Keratinocyte (primary cell): ENCODE measurements around the gene JOSD1. TPM values are rescaled to one million over a fixed set of nuclear protein-coding genes. Genes with fewer than 3 reads are reported as not detected.

ENCODE experiments used
- DNase-seq: peaks from one replicate; pipeline ENCODE4 v3.0.0-alpha.2; 2011; ENCODE audit warnings: low read depth, missing footprints, low spot score
- FAIRE-seq: peaks from 2 replicates; lab custom pipeline; 2011; peaks lifted over from hg19 to GRCh38; lab: Jason Lieb, UNC
- H2AFZ ChIP-seq: 2 replicates; pipeline ENCODE4 v1.6.0; 2012; ENCODE audit warnings: low read length, control low read depth, inconsistent platforms; ENCODE audit not compliant: control insufficient read depth
- H3K27ac ChIP-seq: 2 replicates; pipeline ENCODE4 v1.5.1; 2011; ENCODE audit warnings: low read length; ENCODE audit not compliant: control insufficient read depth, insufficient read depth
- H3K27me3 ChIP-seq: 3 replicates; pipeline ENCODE4 v1.6.0; 2011; ENCODE audit warnings: low read length; ENCODE audit not compliant: control insufficient read depth, insufficient read depth; ENCODE audit errors: extremely low read depth
- H3K36me3 ChIP-seq, 2 experiments: 2 replicates in 1 of 2; 3 replicates in 1 of 2; pipeline ENCODE4 v1.5.1; 2011; ENCODE audit warnings: low read length in 2 of 2, mild to moderate bottlenecking in 1 of 2; ENCODE audit not compliant: control insufficient read depth in 2 of 2, insufficient read depth in 2 of 2; ENCODE audit errors: extremely low read depth in 1 of 2
- H3K4me1 ChIP-seq: 3 replicates; pipeline ENCODE4 v1.5.1; 2011; ENCODE audit warnings: low read length; ENCODE audit not compliant: control insufficient read depth, insufficient read depth; ENCODE audit errors: extremely low read depth
- H3K4me2 ChIP-seq: 3 replicates; pipeline ENCODE4 v1.6.0; 2011; ENCODE audit warnings: low read depth, low read length; ENCODE audit not compliant: control insufficient read depth, insufficient read depth; ENCODE audit errors: extremely low read depth
- H3K4me3 ChIP-seq, 3 experiments: fragments of 200-600 bp in 1 of 3; sonication (generic) in 1 of 3; 2 replicates in 2 of 3; 3 replicates in 1 of 3; pipeline ENCODE4 v1.5.1; 2011 to 2016; ENCODE audit warnings: low read length in 3 of 3, mild to moderate bottlenecking in 3 of 3, control low read depth in 2 of 3, inconsistent platforms in 1 of 3, low read depth in 1 of 3, mixed read lengths in 1 of 3, mixed run types in 1 of 3, moderate library complexity in 1 of 3; ENCODE audit not compliant: control insufficient read depth in 2 of 3, insufficient read depth in 2 of 3; ENCODE audit errors: extremely low read depth in 1 of 3
- H3K79me2 ChIP-seq: 2 replicates; pipeline ENCODE4 v1.6.0; 2012; ENCODE audit warnings: low read length; ENCODE audit not compliant: control insufficient read depth, insufficient read depth
- H3K9ac ChIP-seq: 3 replicates; pipeline ENCODE4 v1.6.0; 2011; ENCODE audit warnings: low read length; ENCODE audit not compliant: control insufficient read depth, insufficient read depth; ENCODE audit errors: extremely low read depth
- H3K9me1 ChIP-seq: 3 replicates; pipeline ENCODE4 v1.6.0; 2011; ENCODE audit warnings: low read length; ENCODE audit not compliant: control insufficient read depth, insufficient read depth; ENCODE audit errors: extremely low read depth
- H3K9me3 ChIP-seq: 2 replicates; pipeline ENCODE4 v1.5.1; 2012; ENCODE audit warnings: low read depth, low read length; ENCODE audit not compliant: control insufficient read depth
- H4K20me1 ChIP-seq: 3 replicates; pipeline ENCODE4 v1.6.0; 2011; ENCODE audit warnings: low read length; ENCODE audit not compliant: control insufficient read depth, insufficient read depth; ENCODE audit errors: extremely low read depth
- CTCF ChIP-seq, 3 experiments: IDR thresholded peaks in 1 of 3; conservative IDR thresholded peaks in 1 of 3; optimal IDR thresholded peaks in 1 of 3; 2 replicates in 2 of 3; 3 replicates in 1 of 3; pipeline versions ENCODE3 to v1.5.1; 2011; ENCODE audit warnings: low read length in 3 of 3, mild to moderate bottlenecking in 3 of 3, moderate library complexity in 2 of 3, control low read depth in 1 of 3, inconsistent platforms in 1 of 3; ENCODE audit not compliant: insufficient read depth in 2 of 3; ENCODE audit errors: extremely low read depth in 1 of 3
- EZH2 ChIP-seq: IDR thresholded peaks from one replicate; pipeline ENCODE4 v1.6.1; 2012; ENCODE audit warnings: inconsistent platforms, mild to moderate bottlenecking, low read length, moderate library complexity
- dilution Hi-C: fragments of 300-500 bp; cut with MboI; formaldehyde crosslinking; loops from one replicate; pipeline ENCODE4 v1.7.0; 2020; ENCODE audit warnings: low sequenced_read_pairs; ENCODE audit not compliant: extremely low pct_ligation_motif_present
- polyA plus RNA-seq, 5 experiments: library from polyadenylated mRNA; depleted of rRNA in 3 of 5; stranded (reverse) in 3 of 5; stranded (forward) in 1 of 5; unstranded in 1 of 5; fragments of >200 nt; gene quantifications; 1 replicate in 1 of 5; 2 replicates in 3 of 5; 3 replicates in 1 of 5; pipeline versions ENCODE4 v1.2.1 to v1.2.3, GENCODE V29; 2011 to 2012; ENCODE audit warnings: missing spikeins in 2 of 5, low read depth in 1 of 5, low replicate concordance in 1 of 5

The JOSD1 gene
- polyA plus RNA-seq, 1 donor (not counting 4 experiments of a cell fraction or from before 2014, with no cell fraction given): 32.6 TPM

GRCh38 chr22:38696606-38697424 lies 3.9 kb downstream of the JOSD1 start:
- Histone ChIP-seq H2AFZ (no peak overlapping the region), H3K27ac (peak overlapping the region; percentile 83), H3K36me3 (peaks cover 5 to 13% of the 10 kb centered on the region in 2 experiments), H3K4me1 (peaks cover 45% of the 10 kb centered on the region), H3K9me1 (no peaks in the 10 kb centered on the region), H3K27me3 (no peaks in the 10 kb centered on the region), H3K4me3 (peak overlapping the region in 2 of 3 experiments; percentile 1 to 81), H3K9ac (peak overlapping the region; percentile 54), H3K4me2 (peak overlapping the region; percentile 89), H4K20me1 (no peaks in the 10 kb centered on the region), H3K79me2 (peaks cover 69% of the 10 kb centered on the region), H3K9me3 (no peaks in the 10 kb centered on the region)
- no peak for TF ChIP-seq CTCF (optimal IDR thresholded peaks at IDR 0.05 in 1 of 3, IDR thresholded peaks at IDR 0.05 in 1 of 3, conservative IDR thresholded peaks at IDR 0.05 in 1 of 3; ENCODE audit: extremely low read depth in 1 of 3, insufficient read depth in 2 of 3, low read length in 3 of 3)
- no peak for TF ChIP-seq EZH2
- FAIRE-seq (peak; percentile 95), DNase-seq (peak; percentile 83)
- dilution Hi-C loops: no loop called here

- no peak overlapping the region for H3K4me3 ChIP-seq
- peak overlapping the region; percentile 41 for H3K27ac ChIP-seq
- peaks cover 77% of the 10 kb centered on the region for H3K79me2 ChIP-seq
- peaks cover 40% of the 10 kb centered on the region for H3K4me1 ChIP-seq
- peaks cover 9 to 21% of the 10 kb centered on the region in 2 experiments for H3K36me3 ChIP-seq
- dilution Hi-C loops: no loop called here
- FAIRE-seq (no peak), DNase-seq (no peak)
- no peak overlapping the region for H2AFZ ChIP-seq
- H3K9ac ChIP-seq: no peak overlapping the region
- TF ChIP-seq EZH2 (no peak), CTCF (optimal IDR thresholded peaks at IDR 0.05 in 1 of 3, IDR thresholded peaks at IDR 0.05 in 1 of 3, conservative IDR thresholded peaks at IDR 0.05 in 1 of 3; ENCODE audit: extremely low read depth in 1 of 3, insufficient read depth in 2 of 3, low read length in 3 of 3) (no peak)
- peak overlapping the region; percentile 34 for H3K4me2 ChIP-seq
- H3K9me1 ChIP-seq: no peaks in the 10 kb centered on the region
- H4K20me1 ChIP-seq: no peaks in the 10 kb centered on the region
- H3K27me3 ChIP-seq: no peaks in the 10 kb centered on the region
- no peaks in the 10 kb centered on the region for H3K9me3 ChIP-seq
Measured at GRCh38 chr22:38694940-38695339, 5.8 kb downstream of the JOSD1 start.
